Epithelial cell of prostate (primary cell): ENCODE results near the gene TRABD.
A peak's percentile ranks its signal among the peaks of the same experiment; 100 is the strongest.

Experiments
- DNase-seq: peaks from one replicate; pipeline ENCODE4 v3.0.0-alpha.2; 2011; ENCODE audit warnings: low read depth, low spot score
- H3K27ac ChIP-seq: fragments of 450-650 bp; 2 replicates; pipeline ENCODE4 v1.5.1; 2017; ENCODE audit warnings: mild to moderate bottlenecking

The TRABD gene

GRCh38 chr22:50215297-50216054 lies 29.8 kb downstream of the TRABD start:
- no peak overlapping the region for H3K27ac ChIP-seq
- DNase-seq = no peak

DNA sequence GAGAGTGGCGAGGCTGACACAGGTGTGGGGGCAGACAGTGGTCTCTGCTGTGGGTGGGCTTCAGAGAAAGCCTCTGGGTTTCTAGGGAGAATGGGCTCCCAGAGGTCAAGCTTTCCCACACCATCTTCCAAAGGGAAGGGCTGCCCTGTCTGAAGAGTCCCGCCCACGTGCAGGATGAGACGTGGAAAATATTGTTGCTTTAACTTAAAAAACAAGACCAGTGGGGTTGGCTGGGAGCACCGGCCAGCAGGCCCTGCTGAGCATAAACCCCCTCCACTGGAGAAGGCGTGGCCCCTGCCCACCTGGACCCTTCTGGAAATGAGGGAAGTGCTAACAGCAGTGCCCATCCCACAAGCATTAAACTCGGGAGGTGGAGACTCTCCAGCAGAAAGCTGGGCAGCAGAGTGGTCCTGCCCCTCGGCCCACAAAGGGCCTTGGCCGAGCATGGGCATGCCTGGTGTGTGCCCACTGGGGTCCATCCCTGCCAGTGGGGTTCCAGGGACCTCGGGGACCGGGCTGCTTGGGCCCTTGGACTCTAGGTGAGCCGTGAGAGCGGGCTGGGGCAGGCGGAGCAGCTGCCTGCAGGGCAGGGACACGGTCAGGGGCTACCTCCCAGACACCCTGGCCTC lies 30.5 kb downstream of the TRABD start:
- no peak for DNase-seq

DNA sequence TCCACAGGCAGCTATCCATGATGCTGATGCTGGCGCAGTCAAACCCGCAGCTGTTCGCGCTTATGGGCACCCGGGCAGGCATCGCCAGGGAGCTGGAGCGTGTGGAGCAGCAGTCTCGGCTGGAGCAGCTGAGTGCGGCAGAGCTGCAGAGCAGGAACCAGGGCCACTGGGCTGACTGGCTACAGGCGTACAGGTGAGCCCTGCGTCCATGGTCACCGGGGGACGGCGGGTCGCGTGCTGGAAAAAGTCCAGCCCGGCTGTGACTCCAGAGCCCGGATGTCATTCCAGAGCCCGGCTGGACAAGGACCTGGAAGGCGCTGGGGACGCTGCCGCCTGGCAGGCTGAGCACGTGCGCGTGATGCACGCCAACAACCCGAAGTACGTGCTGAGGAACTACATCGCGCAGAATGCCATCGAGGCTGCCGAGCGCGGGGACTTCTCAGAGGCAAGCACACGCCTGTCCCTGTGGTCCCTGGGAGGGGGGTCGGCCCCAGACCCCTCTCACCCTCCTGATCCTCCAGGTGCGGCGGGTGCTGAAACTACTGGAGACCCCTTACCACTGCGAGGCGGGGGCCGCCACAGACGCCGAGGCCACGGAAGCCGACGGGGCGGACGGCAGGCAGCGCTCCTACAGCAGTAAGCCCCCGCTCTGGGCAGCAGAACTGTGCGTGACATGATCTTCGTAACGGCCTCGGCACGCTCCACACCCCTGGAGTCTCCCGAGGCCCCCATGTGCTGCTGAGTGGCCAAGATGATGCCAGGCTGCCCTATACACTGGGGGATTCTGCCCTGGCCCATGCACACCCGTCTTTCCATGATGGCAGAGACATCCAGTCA lies 31.2 kb downstream of the TRABD start:
- DNase-seq = no peak
- H3K27ac ChIP-seq = no peak overlapping the region

More for the DNA sequence above, 30.5 kb downstream of the TRABD start:
- no peak overlapping the region for H3K27ac ChIP-seq

GRCh38 chr22:50217543-50218152 lies 31.9 kb downstream of the TRABD start:
- DNase-seq = no peak
- H3K27ac ChIP-seq = no peak overlapping the region

DNA sequence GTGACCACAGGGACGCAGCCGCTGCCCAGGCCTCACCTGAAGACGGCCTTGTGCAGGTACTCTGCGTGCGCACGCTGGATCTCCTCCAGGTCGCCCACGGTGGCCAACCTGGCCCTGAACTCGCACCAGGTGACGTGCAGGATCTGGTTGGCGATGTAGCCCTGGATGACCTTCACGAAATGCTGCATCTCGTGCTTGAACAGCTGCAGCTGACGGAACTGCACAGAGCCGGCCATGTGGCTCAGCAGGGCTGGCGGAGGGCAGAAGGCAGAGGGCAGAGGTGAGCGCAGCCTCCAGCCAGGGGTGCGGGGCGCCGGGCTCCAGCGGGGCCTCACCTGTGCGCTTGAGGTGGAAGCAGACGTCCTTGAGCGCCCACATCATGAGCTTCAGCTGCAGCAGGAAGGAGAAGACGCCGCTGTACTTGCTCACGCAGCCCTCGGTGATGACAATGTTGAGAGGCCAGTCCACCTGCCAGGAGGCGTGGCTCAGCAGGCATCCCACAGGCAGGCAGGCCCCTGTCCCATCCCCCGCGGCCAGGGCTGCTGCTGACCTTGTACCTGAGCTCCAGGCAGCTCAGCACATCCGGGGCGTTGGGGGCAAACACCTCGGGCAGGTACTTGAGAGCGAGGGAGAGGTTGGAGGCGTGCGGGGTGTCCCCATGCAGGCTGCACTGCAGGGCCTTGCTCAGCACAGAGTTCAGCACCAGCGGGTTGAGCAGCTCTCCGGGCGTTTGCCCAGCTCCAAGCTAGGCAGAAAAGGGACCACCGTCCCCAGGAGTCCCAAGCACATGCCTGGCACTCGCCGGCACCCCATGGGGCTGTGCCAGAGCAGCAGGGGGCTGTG lies 32.7 kb downstream of the TRABD start:
- no peak overlapping the region for H3K27ac ChIP-seq
- no peak for DNase-seq

DNA sequence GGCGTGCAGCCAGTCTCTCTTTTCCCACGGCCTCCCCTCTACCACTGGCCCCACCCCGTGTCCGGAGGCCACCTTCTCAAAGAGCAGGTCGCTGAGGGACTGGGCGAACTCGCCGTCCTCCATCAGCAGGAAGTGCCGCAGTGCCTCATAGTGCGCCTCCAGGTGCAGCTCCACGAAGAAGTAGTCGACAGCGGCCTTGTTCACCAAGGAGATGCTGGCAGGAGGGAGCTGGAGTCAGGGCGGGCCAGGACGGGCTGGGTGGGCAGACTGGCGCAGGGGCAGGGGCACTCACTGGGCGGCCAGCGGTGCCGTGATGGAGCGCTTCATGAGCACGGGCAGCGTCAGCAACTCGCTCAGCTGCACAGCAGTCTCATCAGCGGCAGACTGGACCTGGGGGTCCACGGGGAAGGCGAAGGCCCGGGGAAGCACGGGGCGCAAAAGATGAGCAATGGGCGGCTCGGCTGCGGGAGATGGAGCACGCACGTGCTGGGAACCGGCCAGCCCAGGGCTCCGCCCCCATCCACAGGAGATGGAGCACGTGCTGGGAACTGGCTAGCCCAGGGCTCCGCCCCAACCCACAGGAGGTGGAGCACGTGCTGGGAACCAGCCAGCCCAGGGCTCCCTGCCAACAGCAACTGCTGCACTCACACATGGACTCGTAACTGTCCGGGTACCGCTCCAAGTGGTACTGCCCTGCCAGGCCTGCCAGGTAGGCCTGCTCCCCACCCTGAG lies 33.4 kb downstream of the TRABD start:
- peak; percentile 33 for DNase-seq
- no peak overlapping the region for H3K27ac ChIP-seq

DNA sequence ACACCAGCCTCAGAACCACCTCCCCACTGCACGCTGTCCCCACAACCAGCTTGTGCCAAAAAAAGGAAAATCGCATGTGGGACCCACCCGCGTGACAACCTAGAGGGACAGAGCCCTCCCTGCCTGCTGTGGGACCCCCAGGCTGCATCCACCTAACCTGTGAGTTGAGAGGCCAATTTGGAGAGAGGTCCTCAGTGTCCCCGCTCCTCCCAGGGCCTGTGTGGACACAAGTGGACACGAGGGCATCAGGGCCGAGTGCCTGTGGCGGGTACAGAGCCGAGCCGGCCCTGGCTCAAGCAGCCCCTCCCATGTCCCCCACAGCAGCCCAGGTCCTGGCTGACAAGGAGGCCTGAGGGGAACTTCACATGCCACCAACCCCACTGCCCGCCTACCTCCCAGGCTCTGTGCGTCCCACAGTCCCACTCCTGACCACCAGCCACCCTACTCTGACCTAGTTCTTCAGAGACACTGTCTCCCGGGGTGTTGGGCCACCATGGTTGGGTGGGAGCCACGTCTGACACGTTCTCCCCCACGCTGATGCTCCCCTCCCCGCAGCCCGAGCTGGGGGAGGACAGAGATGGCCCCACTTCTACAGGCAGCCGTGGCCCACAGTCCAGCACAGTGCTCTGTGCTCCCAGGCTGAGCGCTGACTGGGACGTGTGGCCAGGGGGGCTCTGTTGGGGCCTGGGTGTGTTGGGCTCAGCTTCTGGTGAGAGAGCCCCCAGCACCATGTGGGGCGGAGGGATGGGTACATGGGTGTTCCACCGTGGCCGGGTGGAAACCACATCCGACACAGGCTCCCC lies 34.3 kb downstream of the TRABD start:
- no peak overlapping the region for H3K27ac ChIP-seq
- DNase-seq = no peak

DNA sequence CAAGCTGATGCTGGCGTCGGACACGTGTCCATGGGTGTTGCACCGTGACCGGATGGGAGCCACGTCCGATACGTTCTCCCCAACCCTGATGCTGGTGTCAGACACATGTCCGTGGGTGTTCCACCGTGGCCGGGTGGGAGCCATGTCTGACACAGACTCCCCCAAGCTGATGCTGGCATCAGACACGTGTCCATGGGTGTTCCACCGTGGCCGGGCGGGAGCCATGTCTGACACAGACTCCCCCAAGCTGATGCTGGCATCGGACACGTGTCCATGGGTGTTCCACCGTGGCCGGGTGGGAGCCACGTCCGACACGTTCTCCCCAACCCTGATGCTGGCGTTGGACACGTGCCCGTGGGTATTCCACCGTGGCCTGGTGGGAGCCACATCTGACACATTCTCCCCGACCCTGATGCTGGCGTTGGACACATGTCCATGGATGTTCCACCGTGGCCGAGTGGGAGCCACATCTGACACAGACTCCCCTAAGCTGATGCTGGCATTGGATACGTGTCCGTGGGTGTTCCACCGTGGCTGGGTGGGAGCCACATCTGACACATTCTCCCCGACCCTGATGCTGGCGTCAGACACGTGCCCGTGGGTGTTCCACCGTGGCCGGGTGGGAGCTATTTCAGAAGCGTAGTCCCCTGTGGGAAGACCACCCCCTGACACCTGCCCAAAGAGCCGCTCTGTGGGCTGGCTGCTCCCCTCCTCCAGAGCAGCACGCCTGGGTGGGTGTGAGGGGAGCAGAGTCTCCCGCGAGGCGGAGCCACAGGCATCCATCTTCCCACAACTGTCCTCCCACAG lies 35.1 kb downstream of the TRABD start:
- no peak overlapping the region for H3K27ac ChIP-seq
- no peak for DNase-seq

GRCh38 chr22:50221410-50222300 lies 35.9 kb downstream of the TRABD start:
- no peak for DNase-seq
- H3K27ac ChIP-seq = no peak overlapping the region

DNA sequence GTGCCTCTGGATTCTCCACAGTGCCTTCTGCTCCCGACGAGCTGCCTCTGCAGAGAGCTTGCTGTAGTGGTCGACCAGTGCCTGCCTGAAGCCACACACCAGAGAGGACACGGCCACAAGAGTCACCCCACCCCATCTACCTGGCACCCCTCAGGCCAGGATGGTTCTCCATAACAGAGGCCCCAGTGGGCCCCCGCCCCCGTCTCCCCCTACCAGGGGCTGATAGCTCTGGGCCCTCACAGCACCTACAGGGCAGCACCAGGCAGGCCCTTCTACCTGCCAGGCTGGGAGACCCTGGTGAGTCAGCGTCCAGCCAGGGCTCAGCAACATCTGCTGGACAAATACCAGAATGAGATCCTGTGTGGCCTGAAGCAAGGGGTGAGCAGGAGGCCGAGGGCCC lies 36.8 kb downstream of the TRABD start:
- DNase-seq = no peak

DNA sequence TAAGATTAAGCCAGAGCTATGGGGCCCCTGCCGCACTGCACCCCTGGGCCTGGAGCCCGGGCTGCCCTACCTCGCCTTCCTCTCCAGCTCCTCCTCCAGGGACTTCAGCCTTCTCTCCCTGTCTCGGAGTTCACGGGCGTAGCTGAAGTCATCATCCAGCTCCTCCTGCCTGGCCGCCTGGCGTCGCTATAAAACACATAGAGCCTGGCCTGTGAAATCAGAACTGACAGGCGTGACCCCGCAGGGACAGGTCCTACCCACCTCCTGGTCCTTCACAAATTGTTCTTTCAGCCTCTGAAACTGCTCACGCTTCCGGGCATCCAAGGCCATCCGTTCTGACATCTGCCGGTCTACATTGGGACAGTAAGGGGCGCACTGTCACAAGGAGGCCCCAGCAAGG lies 38.4 kb downstream of the TRABD start:
- H3K27ac ChIP-seq = no peak overlapping the region
- no peak for DNase-seq

More for the DNA sequence above, 36.8 kb downstream of the TRABD start:
- no peak overlapping the region for H3K27ac ChIP-seq

GRCh38 chr22:50225200-50225969 lies 39.7 kb downstream of the TRABD start:
- DNase-seq = no peak
- no peak overlapping the region for H3K27ac ChIP-seq

DNA sequence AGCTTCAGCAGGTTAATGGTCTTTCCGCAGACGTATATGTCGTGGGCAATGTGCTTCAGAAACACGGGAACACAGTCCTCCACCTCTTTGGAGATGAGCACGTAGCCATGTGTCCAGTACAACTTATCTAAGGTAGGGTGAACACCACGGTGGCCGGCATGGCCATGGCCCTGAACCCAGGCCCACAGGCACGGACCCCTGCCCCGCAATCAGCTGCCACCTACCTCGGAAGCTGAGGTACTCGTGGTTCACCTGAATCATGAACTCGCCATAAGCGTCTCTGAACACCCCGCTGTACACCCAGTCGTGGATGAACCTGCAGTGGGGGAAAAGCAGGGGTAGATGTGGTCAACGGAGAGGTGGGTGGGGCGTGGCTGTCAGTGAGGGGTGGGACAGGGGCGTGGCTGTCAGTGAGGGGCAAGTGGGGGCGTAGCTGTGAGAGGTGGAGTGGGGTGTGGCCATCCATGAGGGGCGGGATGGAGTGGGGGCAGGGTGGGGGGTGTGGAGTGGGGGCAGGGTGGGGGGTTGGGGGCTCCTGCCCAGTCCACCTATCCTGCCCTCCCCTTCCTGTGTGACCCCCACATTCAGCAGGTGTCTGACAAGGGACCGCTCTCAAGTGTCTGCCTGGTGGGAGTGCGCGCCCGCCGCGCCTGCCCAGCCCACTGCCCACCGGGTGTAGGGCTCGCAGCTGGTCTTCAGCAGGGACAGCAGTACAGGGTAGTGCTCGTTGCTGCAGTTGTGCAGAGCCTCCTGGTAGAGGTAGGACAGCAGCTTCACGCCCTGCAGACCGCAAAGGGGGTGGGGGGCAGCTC lies 40.6 kb downstream of the TRABD start:
- no peak overlapping the region for H3K27ac ChIP-seq
- no peak for DNase-seq

- no peak overlapping the region for H3K27ac ChIP-seq
- DNase-seq = no peak
Observed at GRCh38 chr22:50226875-50227165, 41.1 kb downstream of the TRABD start.

GRCh38 chr22:50227579-50228215 lies 42.0 kb downstream of the TRABD start:
- no peak overlapping the region for H3K27ac ChIP-seq
- DNase-seq = no peak
